GM18861 (cell line): Measurements from ENCODE around the gene EPB41L4B.
"Not testable (repeated sequence)": the region's sequence is repeated elsewhere in the genome, so short reads cannot be mapped to it uniquely, and the experiment has no call there.

Experiments
- ATAC-seq: cut with Tn5 transposase; IDR thresholded peaks from one replicate; pipeline ENCODE4 v1.9.1; 2021; ENCODE audit not compliant: unreplicated experiment

The EPB41L4B gene

DNA sequence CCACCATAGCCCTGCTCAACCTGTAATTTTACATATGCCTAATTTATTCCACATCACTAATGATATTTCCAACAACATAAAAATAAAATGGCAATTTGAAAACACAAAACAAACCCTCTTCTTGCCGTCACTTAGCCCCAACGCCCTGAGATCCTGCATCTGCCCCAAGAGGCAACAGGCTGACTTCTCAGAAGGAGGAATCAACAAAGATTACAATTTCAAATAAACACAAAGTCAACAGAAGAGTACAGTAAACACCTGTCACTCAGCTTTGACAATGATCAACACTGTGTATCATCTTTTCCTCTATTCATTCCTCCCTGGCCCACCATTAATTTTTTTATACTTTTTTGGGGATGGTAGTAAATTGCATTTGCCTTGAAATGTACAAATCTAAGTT is 19.8 kb downstream of the EPB41L4B start:
- no peak for ATAC-seq

GRCh38 chr9:109299891-109300290 is 21.0 kb downstream of the EPB41L4B start:
- ATAC-seq = no peak

- no peak for ATAC-seq
Measured at GRCh38 chr9:109297899-109298298, 23.0 kb downstream of the EPB41L4B start.

DNA sequence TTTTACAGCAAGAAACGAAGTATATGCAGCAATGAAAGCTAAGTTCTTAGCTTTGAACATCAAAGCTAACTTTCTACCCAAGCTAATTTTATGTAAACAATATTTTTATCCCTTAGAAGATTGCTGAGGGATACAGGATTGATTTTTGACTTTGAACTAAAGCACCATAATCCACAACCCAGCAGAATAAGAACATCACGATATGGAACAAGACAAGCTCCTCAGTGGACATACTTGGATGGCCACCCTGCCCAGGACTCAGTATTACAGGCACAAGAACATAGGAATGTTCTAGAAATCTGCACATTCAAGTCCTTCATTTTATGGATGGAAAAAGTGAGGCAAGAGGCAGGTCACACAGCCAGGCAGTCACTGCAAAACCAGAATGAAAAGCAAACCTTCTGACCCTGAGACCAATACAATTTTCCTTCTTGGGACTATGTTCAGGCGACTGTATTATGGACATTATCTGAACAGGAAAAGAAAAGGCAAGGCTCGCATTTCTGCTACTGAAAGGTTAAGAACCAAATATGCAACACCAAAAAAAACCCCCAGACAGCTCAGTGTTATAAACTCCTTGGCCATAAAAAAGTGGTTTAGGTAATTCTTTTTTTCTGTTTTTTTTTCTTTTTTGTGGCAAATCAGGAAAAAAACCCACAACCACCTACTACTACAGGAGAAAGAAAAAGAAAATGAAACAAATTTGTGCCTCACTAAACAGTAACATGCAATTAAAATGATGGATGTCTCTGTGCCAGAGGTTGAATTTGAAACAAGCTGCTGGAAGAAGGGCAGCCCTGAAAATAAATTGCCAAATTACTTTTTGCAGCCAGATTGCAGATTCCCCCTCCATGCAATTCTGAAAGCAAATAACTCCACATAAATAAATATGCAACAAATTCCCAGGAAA is 25.4 kb downstream of the EPB41L4B start:
- no peak for ATAC-seq

GRCh38 chr9:109290385-109290784 is 30.5 kb downstream of the EPB41L4B start:
- ATAC-seq = no peak

GRCh38 chr9:109289931-109290330 is 30.9 kb downstream of the EPB41L4B start:
- ATAC-seq = no peak

- no peak for ATAC-seq
Measured at GRCh38 chr9:109289186-109289585, 31.7 kb downstream of the EPB41L4B start.

- no peak for ATAC-seq
Measured at GRCh38 chr9:109286981-109287380, 33.9 kb downstream of the EPB41L4B start.

- ATAC-seq = no peak
Measured at GRCh38 chr9:109286571-109286977, 34.3 kb downstream of the EPB41L4B start.

DNA sequence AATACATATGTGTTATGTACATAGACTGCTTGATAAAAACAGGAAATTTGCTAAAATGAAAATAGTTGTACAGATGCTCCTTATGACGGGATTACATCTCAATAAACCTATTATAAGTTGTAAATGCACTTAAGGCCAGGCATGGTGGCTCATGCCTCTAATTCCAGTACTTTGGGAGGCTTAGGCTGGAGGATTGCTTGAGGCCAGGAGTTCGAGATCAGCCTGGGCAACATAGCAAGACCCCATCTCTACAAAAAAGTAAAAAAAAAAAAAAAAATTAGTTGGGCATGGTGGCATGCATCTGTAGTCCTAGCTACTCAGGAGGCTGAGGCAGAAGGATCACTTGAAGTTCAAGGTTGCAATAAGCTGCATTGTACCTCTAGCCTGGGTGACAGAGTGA is 37.2 kb downstream of the EPB41L4B start:
- ATAC-seq = not testable (repeated sequence)

- ATAC-seq = no peak
Measured at GRCh38 chr9:109283012-109283411, 37.8 kb downstream of the EPB41L4B start.

DNA sequence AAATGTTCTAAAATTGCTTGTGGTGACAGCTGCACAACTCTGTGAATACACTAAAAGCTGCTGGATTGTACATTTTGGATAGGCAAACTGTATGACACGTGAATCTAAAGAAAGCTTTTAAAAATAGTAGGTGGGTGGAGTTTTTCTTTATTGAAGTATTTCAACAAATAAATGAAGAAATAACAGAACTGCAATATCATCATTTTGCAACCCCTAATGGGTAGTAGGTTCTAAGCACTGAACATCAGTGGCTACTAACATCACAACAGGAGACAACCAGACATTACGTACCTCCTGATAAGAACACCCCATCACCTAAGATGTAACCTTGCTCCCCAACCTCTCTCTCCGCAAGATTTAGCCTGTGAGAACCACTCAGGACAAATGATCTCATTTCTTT is 38.6 kb downstream of the EPB41L4B start:
- ATAC-seq = no peak

DNA sequence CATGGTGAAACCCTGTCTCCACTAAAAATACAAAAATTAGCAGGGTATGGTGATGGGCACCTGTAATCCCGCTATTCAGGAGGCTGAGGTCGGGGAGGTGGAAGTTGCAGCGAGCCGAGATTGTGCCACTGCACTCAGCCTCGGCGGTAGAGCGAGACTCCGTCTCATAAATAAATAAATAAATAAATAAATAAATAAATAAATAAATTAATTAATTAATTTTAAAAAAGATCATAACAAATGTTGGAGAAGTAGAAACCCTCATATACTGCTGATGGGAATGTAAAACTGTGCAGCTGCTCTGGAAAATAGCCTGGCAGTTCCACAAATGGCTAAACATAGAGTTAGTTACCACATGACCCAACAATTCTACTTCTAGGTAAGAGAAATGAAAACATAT is 39.3 kb downstream of the EPB41L4B start:
- ATAC-seq = no peak

- no peak for ATAC-seq
Measured at GRCh38 chr9:109278848-109279247, 42.0 kb downstream of the EPB41L4B start.

- no peak for ATAC-seq
Measured at GRCh38 chr9:109278216-109278615, 42.6 kb downstream of the EPB41L4B start.

DNA sequence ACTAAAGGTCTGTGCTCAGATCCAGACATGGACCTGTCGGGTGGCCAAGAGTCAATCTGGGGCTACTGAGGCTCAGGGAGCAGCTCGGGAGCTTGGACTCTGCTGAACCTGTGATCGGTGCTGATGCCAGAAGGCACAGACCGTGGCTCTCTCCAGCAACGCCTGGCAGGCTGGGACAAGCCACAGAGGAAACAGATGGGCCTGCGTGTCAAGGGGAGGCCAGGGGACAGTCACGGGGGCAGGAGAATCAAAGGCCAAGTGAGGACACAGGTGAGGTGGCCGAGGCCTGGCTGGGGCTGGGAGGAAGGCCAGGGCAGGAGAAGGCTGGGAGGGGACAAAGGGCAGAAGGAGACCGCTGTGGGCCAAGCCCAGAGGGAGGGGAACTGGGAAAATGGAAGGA is 43.4 kb downstream of the EPB41L4B start:
- no peak for ATAC-seq

DNA sequence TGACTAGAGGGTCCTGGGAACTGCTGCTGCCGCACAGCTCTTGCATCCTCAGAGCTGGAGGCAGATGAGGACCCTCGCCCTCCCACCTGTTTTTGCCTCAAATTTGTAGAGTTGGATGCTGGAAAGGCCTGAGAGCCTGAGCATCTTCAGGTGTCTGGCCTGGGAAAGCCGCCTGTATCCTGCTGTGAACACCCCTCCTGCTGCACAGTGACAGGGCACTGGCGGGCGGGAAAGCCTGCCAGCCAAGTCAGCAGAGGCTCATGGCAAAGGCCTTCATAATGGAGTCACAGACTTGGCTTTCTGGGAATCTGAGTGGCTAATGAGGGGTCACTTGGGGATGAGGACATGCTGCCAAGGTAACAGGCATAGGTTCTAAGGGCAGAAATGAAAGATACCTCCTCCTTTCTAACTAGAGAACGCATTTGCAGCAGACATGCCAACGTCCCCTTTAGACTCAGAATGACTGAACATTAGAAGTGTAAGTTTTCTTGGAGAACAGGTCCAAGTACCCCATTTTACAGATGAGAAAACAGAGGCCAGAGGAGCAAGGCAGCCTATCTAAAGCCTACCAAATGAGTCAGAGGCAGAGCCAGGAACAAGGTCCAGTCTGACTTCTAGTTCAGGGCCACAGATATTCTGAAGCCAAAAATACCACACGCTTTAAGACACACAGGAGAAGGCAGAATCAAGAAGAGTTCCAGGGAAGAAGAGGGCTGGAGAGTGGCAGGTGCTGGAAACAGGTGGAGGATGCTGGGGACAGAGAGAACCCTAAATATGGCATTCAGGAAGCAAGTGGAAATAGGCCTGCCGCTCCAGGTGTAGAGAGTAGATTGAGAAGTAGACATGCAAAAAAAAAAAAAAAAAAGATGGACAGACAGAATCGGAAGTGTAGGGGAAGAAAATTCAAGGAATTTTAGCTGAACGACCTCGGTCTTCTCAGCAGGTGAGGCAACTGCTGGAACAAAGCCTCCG is 44.1 kb downstream of the EPB41L4B start:
- ATAC-seq = no peak

DNA sequence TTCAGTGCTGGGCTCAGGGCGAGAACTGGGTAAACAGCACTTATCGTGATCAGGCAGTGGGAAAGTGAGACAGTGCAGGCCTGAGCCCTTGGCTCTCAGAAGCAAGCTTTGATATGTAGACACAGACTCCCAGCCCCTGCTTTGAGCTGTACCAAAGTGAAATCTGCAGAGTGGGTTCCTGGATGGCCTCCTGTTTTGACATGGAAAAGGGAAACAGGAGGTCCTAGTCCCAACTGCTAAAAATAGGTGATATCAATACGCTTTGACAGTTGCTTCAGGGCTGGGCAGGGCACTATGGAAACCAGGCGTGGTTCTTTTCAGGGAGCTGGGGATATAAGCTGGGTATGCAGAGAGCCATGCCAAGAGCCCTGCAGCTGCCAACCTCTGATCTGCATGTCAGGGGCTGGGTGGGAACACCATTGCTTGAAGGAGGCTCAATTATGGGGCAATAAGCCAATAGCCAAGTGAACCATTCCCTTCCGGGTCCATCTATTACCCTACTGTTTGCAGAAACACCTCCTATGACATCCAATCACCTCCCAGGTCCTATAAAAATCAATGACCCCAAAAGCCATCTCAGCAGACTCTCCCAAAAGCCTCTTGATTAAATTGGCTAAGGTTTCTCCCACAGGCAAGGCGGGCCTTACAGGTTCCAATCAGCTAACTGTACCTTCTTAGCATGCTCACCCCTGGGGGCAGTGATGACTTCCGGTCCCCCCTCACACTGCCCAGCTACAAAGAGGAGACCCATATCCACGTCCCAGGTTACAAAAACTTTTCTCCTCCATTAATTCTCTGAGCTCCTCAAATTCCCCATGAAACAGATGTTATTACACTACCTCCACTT is 45.8 kb downstream of the EPB41L4B start:
- ATAC-seq = no peak

- ATAC-seq = no peak
Measured at GRCh38 chr9:109273869-109274268, 47.0 kb downstream of the EPB41L4B start.

DNA sequence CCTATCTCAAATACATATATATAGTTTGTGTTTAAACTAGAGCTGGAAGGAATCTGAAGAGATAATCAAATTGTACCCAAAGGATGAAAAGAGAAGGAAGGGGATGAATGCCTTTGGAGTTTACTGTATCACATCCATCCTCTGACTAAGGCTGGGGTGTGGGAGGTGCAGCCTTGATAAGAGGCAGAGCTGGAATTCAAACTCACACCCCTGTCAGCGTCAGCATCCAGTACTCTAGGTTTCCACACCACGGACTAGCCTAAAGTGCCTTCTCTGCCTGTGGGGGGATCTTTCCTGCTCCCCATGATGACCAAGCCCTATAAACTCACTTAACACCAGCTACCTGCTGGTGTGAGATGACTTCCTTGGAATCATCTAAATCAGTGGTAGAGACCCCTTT is 48.1 kb downstream of the EPB41L4B start:
- no peak for ATAC-seq

DNA sequence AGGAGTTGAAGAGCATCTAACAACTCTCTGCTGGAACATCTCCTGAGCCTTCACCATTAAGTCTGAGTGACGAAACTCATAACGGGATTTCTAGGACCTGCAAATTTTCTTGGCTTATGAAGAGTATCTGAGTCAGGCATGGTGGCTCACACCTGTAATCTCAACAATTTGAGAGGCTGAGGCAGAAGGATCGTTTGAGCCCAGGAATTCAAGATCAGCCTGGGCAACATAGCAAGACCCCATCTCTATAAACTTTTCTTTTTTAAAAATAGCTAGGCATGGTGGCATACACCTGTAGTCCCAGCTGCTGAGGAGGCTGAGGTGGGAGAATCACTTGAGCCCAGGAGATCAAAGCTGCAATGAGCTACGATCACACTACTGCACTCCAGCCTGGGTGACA is 48.8 kb downstream of the EPB41L4B start:
- ATAC-seq = no peak
